ENCODE data around the gene LRRC8B.

Gene LRRC8B

GRCh38 chr1:89524369-89525168 is at the start of gene LRRC8B:
LRRC8B (plus strand) TSS chr1:89524829; CDS start chr1:89582651, 57,822 bp downstream.
- TF ChIP-seq, protein P1, sequence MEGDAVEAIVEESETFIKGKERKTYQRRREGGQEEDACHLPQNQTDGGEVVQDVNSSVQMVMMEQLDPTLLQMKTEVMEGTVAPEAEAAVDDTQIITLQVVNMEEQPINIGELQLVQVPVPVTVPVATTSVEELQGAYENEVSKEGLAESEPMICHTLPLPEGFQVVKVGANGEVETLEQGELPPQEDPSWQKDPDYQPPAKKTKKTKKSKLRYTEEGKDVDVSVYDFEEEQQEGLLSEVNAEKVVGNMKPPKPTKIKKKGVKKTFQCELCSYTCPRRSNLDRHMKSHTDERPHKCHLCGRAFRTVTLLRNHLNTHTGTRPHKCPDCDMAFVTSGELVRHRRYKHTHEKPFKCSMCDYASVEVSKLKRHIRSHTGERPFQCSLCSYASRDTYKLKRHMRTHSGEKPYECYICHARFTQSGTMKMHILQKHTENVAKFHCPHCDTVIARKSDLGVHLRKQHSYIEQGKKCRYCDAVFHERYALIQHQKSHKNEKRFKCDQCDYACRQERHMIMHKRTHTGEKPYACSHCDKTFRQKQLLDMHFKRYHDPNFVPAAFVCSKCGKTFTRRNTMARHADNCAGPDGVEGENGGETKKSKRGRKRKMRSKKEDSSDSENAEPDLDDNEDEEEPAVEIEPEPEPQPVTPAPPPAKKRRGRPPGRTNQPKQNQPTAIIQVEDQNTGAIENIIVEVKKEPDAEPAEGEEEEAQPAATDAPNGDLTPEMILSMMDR (conservative IDR thresholded peaks at IDR 0.05; ENCODE audit: low read depth, low read length), result no peak
- peak; percentile 81 for DNase-seq (ENCODE audit: low read depth)
- peak within 1 kb of the TSS; percentile 94 for H3K4me3 ChIP-seq (ENCODE audit: low read depth, low read length)

DNA sequence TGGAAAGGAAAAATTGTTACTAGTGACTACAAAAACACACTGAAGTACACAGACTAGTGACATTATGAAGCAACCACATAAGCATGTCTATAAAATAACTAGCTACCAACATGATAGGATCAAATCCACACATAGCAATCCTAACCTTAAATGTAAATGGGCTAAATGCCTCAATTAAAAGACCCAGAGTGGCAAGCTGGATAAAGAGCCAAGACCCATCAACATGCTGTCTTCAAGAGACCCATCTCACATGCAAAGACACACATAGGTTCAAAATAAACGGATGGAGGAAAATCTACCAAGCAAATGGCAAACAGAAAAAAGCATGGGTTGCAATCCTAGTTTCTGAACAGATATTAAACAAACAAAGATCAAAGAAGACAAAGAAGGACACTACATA is 49.4 kb upstream of the LRRC8B start:
- DNase-seq (ENCODE audit: low read depth), result no peak
- TF ChIP-seq, protein P1 (conservative IDR thresholded peaks at IDR 0.05; ENCODE audit: low read depth, low read length), result no peak
- no peak overlapping the region for H3K4me3 ChIP-seq (ENCODE audit: low read depth, low read length)

DNA sequence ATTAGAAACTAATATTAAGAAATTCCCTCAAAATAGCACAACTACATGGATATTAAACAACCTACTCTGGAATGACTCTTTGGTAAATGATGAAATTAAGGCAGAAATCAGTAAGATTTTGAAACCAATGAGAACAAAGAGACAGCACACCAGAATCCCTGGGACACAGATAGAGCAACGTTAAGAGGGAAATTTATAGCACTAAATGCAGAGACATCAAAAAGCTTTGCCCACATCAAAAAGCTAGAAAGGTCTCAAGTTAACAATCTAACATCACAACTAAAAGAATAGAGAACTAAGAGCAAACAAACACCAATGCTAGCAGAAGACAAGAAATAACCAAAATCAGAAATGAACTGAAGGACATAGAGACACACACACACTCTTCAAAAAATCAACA is 48.6 kb upstream of the LRRC8B start:
- TF ChIP-seq, protein P1 (conservative IDR thresholded peaks at IDR 0.05; ENCODE audit: low read depth, low read length), result no peak
- no peak for DNase-seq (ENCODE audit: low read depth)
- H3K4me3 ChIP-seq (ENCODE audit: low read depth, low read length), result no peak overlapping the region

DNA sequence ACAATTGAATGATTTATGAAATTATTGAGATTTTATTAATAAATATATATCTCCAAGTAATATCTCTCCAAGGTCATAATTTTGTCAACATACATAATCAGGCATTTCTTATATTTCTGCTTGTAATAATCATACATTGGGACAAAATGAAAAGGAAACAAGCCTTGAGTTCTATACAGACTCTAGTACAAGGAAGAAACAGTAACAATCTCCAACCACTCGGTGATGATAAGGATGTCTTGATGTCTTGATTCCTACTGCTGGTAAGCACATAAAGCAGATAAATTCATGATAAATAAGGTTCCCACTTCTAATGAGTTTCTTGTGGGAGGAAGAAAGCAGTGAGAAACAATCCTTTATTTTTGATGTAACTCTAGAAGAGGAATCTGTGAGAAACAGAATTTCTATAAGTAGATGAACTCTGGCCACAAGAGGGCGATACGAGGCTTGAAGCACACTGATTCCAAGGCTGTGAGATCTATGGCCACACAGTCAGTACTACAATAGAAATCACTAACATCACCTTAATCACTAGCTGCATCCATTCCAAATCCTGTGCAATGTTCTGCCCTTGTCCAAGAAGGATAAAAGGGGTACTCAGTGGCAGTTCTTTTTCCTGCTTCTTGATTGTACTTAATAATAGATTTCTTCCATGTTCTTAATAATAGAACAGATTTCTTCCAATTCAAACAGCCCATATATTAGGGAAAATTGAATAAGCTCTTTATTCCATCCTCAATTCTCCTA is 41.4 kb upstream of the LRRC8B start:
- TF ChIP-seq, protein P1 (conservative IDR thresholded peaks at IDR 0.05; ENCODE audit: low read depth, low read length), result peak; percentile 87
- peak; percentile 93 for DNase-seq (ENCODE audit: low read depth)
- H3K4me3 ChIP-seq (ENCODE audit: low read depth, low read length), result no peak overlapping the region

DNA sequence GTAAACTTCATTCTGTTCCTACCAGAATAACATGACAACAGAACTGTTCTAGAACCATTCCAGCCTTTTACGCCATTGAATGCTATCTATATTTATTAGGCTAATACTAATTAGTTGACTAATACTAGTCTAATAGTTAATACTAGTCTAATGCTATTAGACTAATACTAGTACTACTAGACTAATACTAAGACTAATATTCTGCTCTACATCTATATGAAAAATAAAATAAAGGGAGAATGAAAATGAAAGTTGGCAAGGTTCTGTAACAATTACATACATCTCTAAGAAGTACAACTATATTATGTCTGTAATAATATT is 40.9 kb upstream of the LRRC8B start:
- no peak overlapping the region for H3K4me3 ChIP-seq (ENCODE audit: low read depth, low read length)
- no peak for DNase-seq (ENCODE audit: low read depth)
- TF ChIP-seq, protein P1 (conservative IDR thresholded peaks at IDR 0.05; ENCODE audit: low read depth, low read length), result no peak

DNA sequence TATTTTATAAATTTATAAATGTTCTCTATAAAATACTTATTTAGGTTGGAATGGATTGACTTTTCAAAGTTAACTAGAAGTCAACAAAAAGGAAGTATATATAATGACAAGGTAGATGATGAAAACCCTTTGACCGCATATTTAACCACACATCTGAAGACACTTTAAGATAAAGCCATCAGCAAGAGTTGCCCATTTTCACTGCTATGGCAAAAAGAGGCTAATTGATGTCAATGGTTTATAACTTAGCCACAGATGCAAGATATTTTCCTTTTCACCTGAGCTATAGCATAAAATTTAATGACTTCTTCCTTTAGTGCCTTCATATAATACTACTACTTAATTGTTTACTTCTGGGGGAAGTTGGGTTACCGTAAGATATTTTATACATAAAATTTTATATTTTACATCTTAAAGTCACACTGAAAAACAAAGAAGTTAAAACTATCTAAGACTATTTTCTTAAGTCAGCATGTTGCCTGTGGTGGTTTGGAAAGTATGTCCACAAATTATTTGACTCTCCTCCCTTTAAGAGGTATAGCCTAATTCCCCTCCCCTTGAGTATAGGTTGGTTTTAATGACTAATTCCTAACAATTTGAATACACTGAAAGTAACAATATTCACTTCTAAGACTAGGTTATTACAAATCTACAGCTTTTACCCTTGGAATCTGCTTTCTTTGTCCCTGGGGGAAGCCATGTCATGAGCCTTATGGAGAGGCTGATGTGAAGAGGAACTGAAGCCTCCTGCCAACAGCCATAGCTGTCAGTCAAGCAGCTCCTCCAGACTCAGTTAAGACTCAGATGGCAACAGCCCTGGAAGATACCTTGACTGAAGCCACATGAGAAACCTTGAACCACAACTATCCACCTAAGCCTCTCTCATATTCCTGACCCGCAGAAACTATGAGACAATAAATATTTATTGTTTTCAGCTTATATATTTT is 40.3 kb upstream of the LRRC8B start:
- no peak overlapping the region for H3K4me3 ChIP-seq (ENCODE audit: low read depth, low read length)
- no peak for DNase-seq (ENCODE audit: low read depth)
- TF ChIP-seq, protein P1 (conservative IDR thresholded peaks at IDR 0.05; ENCODE audit: low read depth, low read length), result no peak
